ENCODE measurements around the gene NOSTRIN.
A peak's percentile ranks its signal among the peaks of the same experiment; 100 is the strongest.

Gene NOSTRIN

DNA sequence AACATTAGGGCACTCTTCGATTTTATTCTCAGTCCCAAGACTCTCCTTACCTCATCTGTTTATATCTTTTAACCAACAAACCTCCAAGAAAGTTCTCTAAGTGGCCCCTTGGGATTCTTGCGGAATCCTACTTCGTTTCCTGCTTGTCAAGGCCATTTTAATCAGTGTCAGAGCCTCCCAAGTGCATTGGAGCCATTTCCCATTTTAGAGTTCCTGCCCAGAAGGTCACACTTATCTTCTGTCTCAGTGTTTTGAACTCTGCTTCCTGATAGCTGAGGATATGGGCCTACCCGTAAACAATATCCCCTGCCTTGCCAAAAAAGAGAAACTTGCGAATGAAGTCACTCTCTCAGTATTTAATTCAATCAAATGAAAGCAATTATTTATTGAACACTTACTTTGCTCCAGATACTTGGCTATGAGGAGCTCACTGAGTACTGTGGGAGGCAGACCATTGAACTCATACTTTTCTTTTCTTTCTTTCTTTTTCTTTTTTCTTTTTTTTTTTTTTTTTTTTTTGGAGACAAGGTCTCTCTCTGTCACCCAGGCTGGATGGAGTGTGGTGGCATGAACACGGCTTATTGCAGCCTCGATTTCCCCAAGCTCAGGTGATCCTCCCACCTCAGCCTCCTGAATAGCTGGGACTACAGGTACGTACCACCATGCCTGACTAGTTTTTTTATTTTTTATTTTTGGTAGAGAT is 5.7 kb upstream of the NOSTRIN start:
- TF ChIP-seq TAF1 (IDR thresholded peaks at IDR 0.05; ENCODE audit: borderline replicate concordance, insufficient read depth, low read length) (no peak), FOXP2 (optimal IDR thresholded peaks at IDR 0.05; ENCODE audit: borderline replicate concordance, extremely low read depth, extremely low read length, insufficient read depth) (peak; percentile 18)
- TF ChIP-seq, protein P1, sequence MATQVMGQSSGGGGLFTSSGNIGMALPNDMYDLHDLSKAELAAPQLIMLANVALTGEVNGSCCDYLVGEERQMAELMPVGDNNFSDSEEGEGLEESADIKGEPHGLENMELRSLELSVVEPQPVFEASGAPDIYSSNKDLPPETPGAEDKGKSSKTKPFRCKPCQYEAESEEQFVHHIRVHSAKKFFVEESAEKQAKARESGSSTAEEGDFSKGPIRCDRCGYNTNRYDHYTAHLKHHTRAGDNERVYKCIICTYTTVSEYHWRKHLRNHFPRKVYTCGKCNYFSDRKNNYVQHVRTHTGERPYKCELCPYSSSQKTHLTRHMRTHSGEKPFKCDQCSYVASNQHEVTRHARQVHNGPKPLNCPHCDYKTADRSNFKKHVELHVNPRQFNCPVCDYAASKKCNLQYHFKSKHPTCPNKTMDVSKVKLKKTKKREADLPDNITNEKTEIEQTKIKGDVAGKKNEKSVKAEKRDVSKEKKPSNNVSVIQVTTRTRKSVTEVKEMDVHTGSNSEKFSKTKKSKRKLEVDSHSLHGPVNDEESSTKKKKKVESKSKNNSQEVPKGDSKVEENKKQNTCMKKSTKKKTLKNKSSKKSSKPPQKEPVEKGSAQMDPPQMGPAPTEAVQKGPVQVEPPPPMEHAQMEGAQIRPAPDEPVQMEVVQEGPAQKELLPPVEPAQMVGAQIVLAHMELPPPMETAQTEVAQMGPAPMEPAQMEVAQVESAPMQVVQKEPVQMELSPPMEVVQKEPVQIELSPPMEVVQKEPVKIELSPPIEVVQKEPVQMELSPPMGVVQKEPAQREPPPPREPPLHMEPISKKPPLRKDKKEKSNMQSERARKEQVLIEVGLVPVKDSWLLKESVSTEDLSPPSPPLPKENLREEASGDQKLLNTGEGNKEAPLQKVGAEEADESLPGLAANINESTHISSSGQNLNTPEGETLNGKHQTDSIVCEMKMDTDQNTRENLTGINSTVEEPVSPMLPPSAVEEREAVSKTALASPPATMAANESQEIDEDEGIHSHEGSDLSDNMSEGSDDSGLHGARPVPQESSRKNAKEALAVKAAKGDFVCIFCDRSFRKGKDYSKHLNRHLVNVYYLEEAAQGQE (IDR thresholded peaks at IDR 0.05; ENCODE audit: insufficient read depth in 1 of 2, low read depth in 2 of 2, low read length in 2 of 2) = peak in 1 of 2 experiments; percentile 64; a peak in 1 of 4 replicates

DNA sequence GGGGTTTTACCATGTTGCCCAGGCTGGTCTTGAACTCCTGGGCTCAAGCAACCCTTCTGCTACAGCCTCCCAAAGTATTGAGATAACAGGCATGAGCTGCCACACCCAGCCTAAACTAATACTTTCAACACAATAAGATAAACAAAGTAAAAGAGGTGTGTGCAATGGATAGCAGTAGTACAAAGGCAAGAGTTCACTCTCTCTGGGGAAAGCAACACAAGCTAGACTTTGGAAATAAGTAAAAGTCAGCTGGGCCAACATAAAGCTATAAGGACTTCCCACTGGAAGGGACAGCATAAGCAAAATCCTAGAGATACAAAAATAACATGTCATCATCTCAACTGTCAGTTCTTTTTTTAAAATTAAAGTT is 5.2 kb upstream of the NOSTRIN start:
- TF ChIP-seq, protein P1 (IDR thresholded peaks at IDR 0.05; ENCODE audit: insufficient read depth in 1 of 2, low read depth in 2 of 2, low read length in 2 of 2) = no peak
- TF ChIP-seq POLR2AphosphoS5 (IDR thresholded peaks at IDR 0.05; ENCODE audit: low read depth, low read length) = no peak

DNA sequence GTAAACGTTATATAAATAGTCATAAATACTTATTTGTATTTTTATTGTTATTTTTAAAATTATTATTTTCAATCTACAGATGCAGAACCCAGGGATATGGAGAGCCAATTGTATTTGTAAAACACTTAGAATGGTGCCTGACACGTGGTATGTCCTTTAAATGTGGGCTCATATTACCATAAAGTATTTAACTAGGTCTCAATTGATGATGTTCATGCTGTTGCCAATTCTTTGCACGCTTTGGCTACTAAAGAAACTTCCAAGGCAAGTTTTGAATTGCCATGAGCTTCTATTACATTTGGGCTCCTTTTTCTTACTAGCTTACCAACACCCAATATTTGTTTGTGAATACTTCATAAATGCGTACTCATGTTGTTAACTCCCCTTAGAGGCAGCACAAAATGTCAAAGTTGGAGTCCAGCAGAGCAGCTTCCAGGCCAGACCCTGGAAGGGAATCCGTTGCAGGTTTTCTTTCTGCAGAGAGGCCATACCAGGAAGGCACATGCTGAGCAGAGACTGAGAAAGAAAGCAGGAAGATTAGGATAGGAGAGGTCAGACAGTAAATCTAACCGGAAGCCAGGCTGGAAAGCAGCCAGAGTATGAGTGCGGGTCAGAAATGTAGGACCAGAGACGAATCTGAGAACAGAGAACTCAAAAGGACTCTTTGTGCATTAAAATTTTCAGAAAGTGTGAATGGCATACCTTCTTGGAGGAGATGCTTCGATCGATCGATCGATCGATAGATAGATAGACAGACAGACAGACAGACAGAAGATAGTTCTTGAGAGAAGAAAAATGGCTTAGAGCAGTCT is 4.2 kb upstream of the NOSTRIN start:
- TF ChIP-seq, protein P1 (IDR thresholded peaks at IDR 0.05; ENCODE audit: insufficient read depth in 1 of 2, low read depth in 2 of 2, low read length in 2 of 2) = peak in 1 of 2 experiments; percentile 34; a peak in 1 of 4 replicates
- TF ChIP-seq SIN3A (IDR thresholded peaks at IDR 0.05; ENCODE audit: borderline replicate concordance, insufficient read depth, low read length) = no peak
- TF ChIP-seq POLR2AphosphoS5 (IDR thresholded peaks at IDR 0.05; ENCODE audit: low read depth, low read length) = no peak

DNA sequence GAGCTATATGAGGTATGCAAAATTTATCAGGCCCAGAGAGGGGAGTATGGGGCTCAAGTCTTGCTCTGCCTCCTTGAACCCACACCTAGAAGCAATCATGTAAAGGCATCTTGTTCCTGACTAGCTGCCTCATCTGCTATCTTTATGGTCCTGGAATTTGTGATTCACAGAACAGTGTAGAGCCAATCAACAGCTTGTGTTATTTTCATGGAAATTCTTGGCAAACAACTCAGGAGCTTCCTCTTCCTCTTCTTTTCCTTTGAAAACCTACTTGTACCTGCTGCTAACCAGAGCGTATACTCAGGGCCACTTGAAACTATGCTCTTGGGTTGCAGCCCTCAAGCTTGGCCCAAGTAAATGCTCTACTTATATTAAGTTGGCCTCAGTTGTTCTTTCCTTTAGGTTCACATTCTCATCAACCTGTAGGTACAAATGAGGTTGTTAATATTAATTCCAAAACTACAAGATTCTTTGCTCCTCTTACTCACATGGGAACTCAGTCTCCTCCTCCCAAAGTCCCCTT is 3.5 kb upstream of the NOSTRIN start:
- TF ChIP-seq POLR2AphosphoS5 (IDR thresholded peaks at IDR 0.05; ENCODE audit: low read depth, low read length) (no peak), TAF1 (IDR thresholded peaks at IDR 0.05; ENCODE audit: borderline replicate concordance, insufficient read depth, low read length) (no peak), FOXP2 (optimal IDR thresholded peaks at IDR 0.05; ENCODE audit: borderline replicate concordance, extremely low read depth, extremely low read length, insufficient read depth) (no peak), SIN3A (IDR thresholded peaks at IDR 0.05; ENCODE audit: borderline replicate concordance, insufficient read depth, low read length) (no peak)
- TF ChIP-seq, protein P1 (IDR thresholded peaks at IDR 0.05; ENCODE audit: insufficient read depth in 1 of 2, low read depth in 2 of 2, low read length in 2 of 2) = no peak

Measured in PFSK-1 (cell line).